Measurements from ENCODE around the gene IDH3B. TPM values are rescaled to one million over a fixed set of nuclear protein-coding genes. Genes with fewer than 3 reads are reported as not detected.

Gene IDH3B
- total RNA-seq, 1 donor from 2014 or later = 65.5 TPM

DNA sequence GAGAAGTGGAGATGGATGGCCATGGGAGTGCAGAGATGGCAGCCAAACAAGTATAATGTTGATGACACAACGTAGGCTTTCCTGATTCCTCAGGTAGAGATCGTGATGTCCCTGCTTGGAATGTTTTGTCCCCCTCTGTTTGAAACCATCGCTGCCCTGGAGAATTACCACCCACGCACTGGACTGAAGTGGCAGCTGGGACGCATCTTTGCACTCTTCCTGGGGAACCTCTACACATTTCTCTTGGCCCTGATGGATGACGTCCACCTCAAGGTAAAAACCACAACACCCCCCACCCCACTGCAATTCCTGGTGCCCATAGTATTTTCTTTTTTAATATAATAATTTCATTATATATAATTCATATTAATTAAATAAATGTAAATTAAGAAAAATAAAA, 53.7 kb downstream of the IDH3B start:
- DNase-seq = no peak
- TF ChIP-seq, protein P1, sequence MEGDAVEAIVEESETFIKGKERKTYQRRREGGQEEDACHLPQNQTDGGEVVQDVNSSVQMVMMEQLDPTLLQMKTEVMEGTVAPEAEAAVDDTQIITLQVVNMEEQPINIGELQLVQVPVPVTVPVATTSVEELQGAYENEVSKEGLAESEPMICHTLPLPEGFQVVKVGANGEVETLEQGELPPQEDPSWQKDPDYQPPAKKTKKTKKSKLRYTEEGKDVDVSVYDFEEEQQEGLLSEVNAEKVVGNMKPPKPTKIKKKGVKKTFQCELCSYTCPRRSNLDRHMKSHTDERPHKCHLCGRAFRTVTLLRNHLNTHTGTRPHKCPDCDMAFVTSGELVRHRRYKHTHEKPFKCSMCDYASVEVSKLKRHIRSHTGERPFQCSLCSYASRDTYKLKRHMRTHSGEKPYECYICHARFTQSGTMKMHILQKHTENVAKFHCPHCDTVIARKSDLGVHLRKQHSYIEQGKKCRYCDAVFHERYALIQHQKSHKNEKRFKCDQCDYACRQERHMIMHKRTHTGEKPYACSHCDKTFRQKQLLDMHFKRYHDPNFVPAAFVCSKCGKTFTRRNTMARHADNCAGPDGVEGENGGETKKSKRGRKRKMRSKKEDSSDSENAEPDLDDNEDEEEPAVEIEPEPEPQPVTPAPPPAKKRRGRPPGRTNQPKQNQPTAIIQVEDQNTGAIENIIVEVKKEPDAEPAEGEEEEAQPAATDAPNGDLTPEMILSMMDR (IDR thresholded peaks at IDR 0.05) = no peak
- H3K27ac ChIP-seq = no peak overlapping the region
- H3K4me3 ChIP-seq = no peak overlapping the region
- H3K9me3 ChIP-seq = peaks cover 8% of the 10 kb centered on the region
- intact Hi-C loops (cut with DNase I) = no loop called here
- H3K36me3 ChIP-seq = no peaks in the 10 kb centered on the region
- no peaks in the 10 kb centered on the region for H3K27me3 ChIP-seq
- H3K4me1 ChIP-seq = no peaks in the 10 kb centered on the region
- ATAC-seq = no peak

Small RNA genes lying within 50 kb of the gene (microRNA-seq; reads per million reads assigned to microRNA genes)
- gene MIR1292 (ENCODE audit: borderline microRNAs expressed) = 1.7 reads per million, percentile 3 among the genes with 10 or more reads in this experiment

Other genes with a start within 250 kb of the IDH3B start
- gene SNRPB, start 193.4 kb downstream of the IDH3B start, total RNA-seq = 83.7 TPM
- gene ZNF343, start 155.3 kb downstream of the IDH3B start, total RNA-seq = 8.3 TPM
- 0.43 TPM for gene TMC2, start 127.6 kb downstream of the IDH3B start, total RNA-seq
- 88.4 TPM for gene NOP56, start 11.6 kb downstream of the IDH3B start, total RNA-seq
- 19.5 TPM for gene EBF4, start 28.6 kb upstream of the IDH3B start, total RNA-seq
- 1.3 TPM for gene CPXM1, start 136.4 kb upstream of the IDH3B start, total RNA-seq
- gene C20orf141, start 150.8 kb upstream of the IDH3B start, total RNA-seq = not detected
- not detected for gene TMEM239, start 152.1 kb upstream of the IDH3B start, total RNA-seq
- 44.3 TPM for gene PCED1A, start 176.4 kb upstream of the IDH3B start, total RNA-seq
- 34.8 TPM for gene VPS16, start 176.5 kb upstream of the IDH3B start, total RNA-seq
- gene PTPRA, start 209.3 kb upstream of the IDH3B start, total RNA-seq = 69.6 TPM